Measurements from ENCODE around the gene PLPP4. TPM values are rescaled to one million over a fixed set of nuclear protein-coding genes. Genes with fewer than 3 reads are reported as not detected.

The PLPP4 gene
- total RNA-seq, 2 donors from 2014 or later, result 0.27 to 61.3 TPM

- no peak overlapping the region for H3K4me3 ChIP-seq
- H3K36me3 ChIP-seq, result no peaks in the 10 kb centered on the region
- TF ChIP-seq, protein P1, sequence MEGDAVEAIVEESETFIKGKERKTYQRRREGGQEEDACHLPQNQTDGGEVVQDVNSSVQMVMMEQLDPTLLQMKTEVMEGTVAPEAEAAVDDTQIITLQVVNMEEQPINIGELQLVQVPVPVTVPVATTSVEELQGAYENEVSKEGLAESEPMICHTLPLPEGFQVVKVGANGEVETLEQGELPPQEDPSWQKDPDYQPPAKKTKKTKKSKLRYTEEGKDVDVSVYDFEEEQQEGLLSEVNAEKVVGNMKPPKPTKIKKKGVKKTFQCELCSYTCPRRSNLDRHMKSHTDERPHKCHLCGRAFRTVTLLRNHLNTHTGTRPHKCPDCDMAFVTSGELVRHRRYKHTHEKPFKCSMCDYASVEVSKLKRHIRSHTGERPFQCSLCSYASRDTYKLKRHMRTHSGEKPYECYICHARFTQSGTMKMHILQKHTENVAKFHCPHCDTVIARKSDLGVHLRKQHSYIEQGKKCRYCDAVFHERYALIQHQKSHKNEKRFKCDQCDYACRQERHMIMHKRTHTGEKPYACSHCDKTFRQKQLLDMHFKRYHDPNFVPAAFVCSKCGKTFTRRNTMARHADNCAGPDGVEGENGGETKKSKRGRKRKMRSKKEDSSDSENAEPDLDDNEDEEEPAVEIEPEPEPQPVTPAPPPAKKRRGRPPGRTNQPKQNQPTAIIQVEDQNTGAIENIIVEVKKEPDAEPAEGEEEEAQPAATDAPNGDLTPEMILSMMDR (IDR thresholded peaks at IDR 0.05), result no peak
- no peak for TF ChIP-seq POLR2AphosphoS5 (IDR thresholded peaks at IDR 0.05)
- TF ChIP-seq POLR2A (IDR thresholded peaks at IDR 0.05), result no peak
- DNase-seq (ENCODE audit: low spot score), result no peak
- WGBS, result 34% methylated on average over 8 of the region's 8 CpGs
- H3K27ac ChIP-seq, result no peak overlapping the region
- intact Hi-C loops (cut with DNase I), result no loop called here
- H3K9me3 ChIP-seq, result no peaks in the 10 kb centered on the region
- H3K4me1 ChIP-seq (replicated peaks), result no peaks in the 10 kb centered on the region
- H3K27me3 ChIP-seq (replicated peaks; ENCODE audit: insufficient read depth), result no peaks in the 10 kb centered on the region
Observed at GRCh38 chr10:120477021-120477742, 20.2 kb downstream of the PLPP4 start.

DNA sequence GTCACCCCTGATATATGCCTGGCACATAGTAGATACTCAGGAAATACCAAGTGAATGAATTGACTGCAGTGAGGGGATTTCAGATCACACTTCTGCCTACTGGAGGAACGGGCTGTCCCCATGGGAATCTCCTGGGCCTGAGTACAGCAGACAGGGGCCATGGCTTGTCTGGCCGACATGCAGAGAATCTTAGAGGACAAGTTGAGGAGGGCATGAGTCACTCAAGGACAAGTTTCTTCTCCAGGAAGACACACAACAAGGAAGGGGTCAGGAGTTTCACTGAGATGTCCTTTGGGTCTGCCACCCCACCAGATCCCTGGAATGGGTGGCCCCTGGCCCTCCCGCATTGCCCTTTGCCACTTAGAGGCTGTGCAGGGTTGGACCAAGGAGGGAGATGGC lies 20.7 kb downstream of the PLPP4 start:
- no peak for DNase-seq (ENCODE audit: low spot score)
- no peak for TF ChIP-seq POLR2AphosphoS5 (IDR thresholded peaks at IDR 0.05)
- no peak for TF ChIP-seq POLR2A (IDR thresholded peaks at IDR 0.05)
- TF ChIP-seq, protein P1 (IDR thresholded peaks at IDR 0.05), result no peak
- Histone ChIP-seq H3K4me1 (replicated peaks) (no peaks in the 10 kb centered on the region), H3K27ac (no peak overlapping the region), H3K9me3 (no peaks in the 10 kb centered on the region), H3K4me3 (no peak overlapping the region), H3K36me3 (no peaks in the 10 kb centered on the region), H3K27me3 (replicated peaks; ENCODE audit: insufficient read depth) (no peaks in the 10 kb centered on the region)
- intact Hi-C loops (cut with DNase I), result no loop called here
- 92% methylated on average over 3 of the region's 3 CpGs for WGBS

DNA sequence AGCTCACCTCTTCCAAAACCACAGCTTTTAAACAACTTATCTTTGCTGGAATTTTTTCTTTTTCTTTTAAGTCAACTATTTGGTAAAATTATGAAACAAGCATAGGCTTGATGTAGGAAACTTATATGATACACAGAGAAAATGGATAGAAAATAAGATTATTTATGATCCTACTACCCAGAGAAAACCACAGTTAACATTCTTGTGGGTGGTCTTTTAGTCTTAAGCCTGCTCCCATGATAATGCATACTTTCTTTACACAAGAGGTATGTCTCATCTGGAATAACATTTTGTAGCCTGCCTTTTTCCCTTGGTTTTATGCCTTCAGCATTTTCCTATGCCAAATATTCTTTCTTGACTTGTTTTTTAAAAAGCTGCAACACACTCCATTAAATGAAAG lies 21.4 kb downstream of the PLPP4 start:
- intact Hi-C loops (cut with DNase I), result no loop called here
- TF ChIP-seq POLR2AphosphoS5 (IDR thresholded peaks at IDR 0.05), result no peak
- Histone ChIP-seq H3K27ac (no peak overlapping the region), H3K27me3 (replicated peaks; ENCODE audit: insufficient read depth) (no peaks in the 10 kb centered on the region), H3K9me3 (no peaks in the 10 kb centered on the region), H3K4me1 (replicated peaks) (no peaks in the 10 kb centered on the region), H3K36me3 (no peaks in the 10 kb centered on the region), H3K4me3 (no peak overlapping the region)
- no peak for DNase-seq (ENCODE audit: low spot score)

DNA sequence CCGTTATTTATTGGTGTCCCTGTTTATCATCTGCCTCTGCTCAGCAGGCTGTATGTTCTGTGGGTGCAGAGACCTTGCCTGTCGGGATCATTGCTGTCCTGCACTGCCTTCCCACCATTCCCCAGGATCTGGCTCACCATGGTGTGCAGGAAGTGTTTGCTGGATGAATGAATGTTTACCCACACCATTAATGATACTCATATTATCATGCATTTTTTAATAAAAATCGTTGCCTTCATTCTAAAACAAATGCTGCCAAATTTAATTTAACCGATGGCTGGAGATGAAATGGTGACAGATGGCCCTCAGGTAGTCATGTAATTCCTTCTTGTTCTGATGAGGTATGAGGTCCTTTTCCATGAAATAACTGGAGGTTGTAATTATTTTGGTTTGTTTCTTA lies 22.5 kb downstream of the PLPP4 start:
- WGBS, result 58% methylated on average over 4 of the region's 4 CpGs
- no peak overlapping the region for H3K4me3 ChIP-seq
- no peaks in the 10 kb centered on the region for H3K36me3 ChIP-seq
- no peak overlapping the region for H3K27ac ChIP-seq
- no peaks in the 10 kb centered on the region for H3K27me3 ChIP-seq (replicated peaks; ENCODE audit: insufficient read depth)
- no peak for TF ChIP-seq POLR2AphosphoS5 (IDR thresholded peaks at IDR 0.05)
- TF ChIP-seq POLR2A (IDR thresholded peaks at IDR 0.05), result no peak
- TF ChIP-seq, protein P1 (IDR thresholded peaks at IDR 0.05), result no peak
- no peaks in the 10 kb centered on the region for H3K9me3 ChIP-seq
- DNase-seq (ENCODE audit: low spot score), result no peak
- intact Hi-C loops (cut with DNase I), result no loop called here
- H3K4me1 ChIP-seq (replicated peaks), result no peaks in the 10 kb centered on the region

DNA sequence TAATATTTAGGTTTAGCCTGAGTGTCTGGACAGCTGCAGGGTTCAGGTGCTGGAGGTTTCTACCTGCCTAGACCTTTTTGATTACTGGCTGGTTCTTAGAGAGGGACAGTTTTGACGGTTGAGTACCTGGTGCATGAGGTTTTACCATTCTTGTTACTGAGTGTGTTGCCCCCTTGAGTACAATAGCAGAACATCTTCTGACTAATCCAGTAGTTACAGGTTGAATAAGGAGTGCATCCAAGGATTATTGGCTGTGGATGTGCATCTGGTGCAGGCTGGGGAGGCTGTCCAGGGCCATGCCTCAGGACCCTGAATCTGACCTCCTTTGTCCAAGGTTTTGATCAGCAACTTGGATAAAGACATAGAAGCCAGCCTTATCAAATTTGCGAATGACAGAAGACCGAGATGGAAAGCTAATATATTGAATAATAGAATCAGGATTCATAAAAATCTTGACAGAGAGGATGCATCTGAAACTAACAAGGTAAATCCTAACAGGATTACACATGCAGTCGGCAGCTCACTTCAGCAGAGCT lies 23.1 kb downstream of the PLPP4 start:
- TF ChIP-seq POLR2AphosphoS5 (IDR thresholded peaks at IDR 0.05) (no peak), POLR2A (IDR thresholded peaks at IDR 0.05) (no peak)
- TF ChIP-seq, protein P1 (IDR thresholded peaks at IDR 0.05), result no peak
- WGBS, result 77% methylated on average over 4 of the region's 4 CpGs
- H3K27ac ChIP-seq, result no peak overlapping the region
- no peaks in the 10 kb centered on the region for H3K27me3 ChIP-seq (replicated peaks; ENCODE audit: insufficient read depth)
- no peak overlapping the region for H3K4me3 ChIP-seq
- intact Hi-C loops (cut with DNase I), result no loop called here
- no peaks in the 10 kb centered on the region for H3K4me1 ChIP-seq (replicated peaks)
- no peaks in the 10 kb centered on the region for H3K36me3 ChIP-seq
- no peaks in the 10 kb centered on the region for H3K9me3 ChIP-seq
- no peak for DNase-seq (ENCODE audit: low spot score)

All from prostate gland (tissue), 2 donors.